ENCODE measurements around the gene SSH2.
"Not testable (repeated sequence)": the region's sequence is repeated elsewhere in the genome, so short reads cannot be mapped to it uniquely, and the experiment has no call there.

The SSH2 gene

DNA sequence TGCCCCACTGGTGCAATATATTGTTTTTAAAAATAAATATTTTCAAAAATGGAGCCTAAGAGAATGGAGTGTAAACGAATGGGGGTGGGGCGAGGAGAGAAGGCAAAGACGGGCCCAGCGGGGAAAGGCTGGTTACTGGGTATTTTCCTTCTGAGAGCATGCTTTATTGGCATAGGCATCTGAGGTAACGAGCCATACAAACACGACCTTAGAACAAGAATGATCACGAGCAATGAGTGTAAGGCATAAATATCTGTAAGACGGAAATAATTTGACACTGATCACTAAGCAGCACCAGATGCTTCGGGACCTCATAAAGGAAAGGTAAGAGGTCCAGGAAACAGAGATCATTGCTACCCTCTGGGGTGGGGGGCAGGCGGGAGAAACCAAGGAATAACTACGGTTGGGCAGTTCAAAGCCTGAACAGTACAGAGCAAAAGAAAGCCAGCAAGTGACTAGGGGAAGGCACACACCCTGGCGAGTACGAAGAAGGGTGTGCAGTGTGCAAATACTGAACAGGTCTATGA lies 959 bp downstream of the SSH2 start:
- no peak for DNase-seq (ENCODE audit: low read depth in 3 of 3, low spot score in 1 of 3)

DNA sequence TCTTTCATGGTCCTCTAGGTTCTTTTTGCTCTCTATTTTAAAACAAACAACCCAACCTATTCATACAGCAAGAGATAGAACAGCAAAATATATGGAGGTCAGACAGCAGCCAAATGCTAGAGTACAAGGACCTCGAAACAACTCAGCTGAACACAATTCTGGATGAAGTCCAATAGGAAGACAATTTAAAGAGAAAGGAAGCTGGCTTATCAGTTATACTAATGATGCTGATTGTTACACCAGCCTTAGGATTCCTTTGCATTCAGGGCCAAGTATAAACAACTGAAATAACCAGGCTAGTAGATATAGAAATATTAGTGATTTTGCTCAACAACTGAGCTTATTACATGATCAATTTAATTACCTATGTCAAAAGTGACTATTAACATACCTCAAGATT lies 2.5 kb downstream of the SSH2 start:
- no peak for DNase-seq (ENCODE audit: low read depth in 3 of 3, low spot score in 1 of 3)

DNA sequence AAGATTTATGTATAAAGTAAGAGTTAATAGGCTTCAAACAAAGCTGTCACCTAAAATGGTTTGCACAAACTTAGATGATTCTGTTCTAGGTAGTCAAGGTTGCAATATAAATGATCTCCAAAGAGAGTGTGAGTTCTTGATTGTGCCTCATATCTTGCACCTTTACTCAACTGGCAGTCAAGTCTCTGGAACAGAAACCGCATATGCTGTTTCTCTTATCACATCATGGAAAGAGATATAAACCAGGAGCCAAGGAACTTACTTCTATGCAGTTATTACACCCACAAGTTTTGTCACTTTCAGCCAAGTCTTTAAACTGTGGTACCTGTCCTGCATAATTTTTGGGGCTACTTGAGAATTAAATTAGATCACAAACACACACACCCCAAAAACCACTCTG lies 5.2 kb downstream of the SSH2 start:
- no peak for DNase-seq (ENCODE audit: low read depth in 3 of 3, low spot score in 1 of 3)

DNA sequence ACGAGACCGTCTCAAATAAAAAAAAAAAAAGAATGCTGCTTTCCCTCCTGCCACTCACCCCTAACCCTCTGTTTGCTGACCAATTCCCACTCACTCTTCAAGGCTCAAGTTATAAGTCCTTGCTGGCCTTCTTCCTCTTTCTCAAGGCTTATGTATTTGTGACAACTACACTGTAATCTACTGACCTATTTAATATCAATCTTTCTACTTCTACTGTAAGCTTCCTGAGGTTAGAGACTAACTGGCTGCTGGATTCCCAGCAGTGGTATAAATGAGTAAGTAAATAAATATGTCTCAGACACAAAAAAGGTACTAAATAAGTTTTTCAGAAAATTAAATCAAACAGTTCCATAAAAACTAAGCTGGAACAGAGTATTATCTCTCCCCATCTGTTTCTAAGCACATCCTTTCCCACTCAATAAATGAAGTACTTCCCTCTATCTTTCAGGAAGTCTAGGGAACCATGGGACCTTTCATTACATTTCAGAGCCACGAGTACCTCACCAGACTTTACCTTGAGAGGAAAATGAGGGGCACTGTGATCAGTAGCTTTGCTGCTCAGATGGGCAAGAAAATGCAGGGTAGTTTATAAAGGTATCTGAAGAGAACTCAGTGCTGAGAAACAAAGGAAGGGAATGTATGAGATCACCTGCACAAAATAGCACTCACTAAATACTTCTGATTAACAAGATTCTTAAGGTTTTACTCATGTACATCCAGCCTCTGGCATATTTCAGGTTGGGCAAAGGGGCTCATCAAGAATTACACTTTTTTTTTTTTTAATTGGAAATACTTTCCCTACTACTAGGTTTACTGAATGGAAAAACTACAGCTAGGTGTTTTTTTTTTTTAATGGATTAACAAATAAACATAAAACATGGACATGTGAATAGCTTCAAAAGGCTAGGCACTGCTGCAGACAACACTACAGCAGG lies 10.8 kb downstream of the SSH2 start:
- no peak for DNase-seq (ENCODE audit: low read depth in 3 of 3, low spot score in 1 of 3)

DNA sequence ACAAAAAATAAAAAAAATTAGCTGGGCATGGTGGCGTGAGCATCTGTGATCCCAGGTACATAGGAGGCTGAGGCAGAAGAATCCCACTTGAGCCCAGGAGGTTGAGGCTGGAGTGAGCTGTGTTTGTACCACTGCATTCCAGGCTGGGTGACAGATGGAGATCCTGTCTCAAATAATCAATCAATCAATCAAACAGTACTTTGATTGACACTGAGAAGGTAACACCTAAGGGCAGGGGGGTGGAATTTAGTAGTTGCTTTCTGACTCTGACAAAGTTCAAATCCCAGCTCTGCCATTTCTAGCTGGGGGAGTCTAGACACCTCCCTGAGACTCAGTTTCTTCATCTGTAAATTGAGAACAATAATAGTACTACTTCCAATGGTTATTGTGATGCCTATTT lies 12.0 kb downstream of the SSH2 start:
- no peak for DNase-seq (ENCODE audit: low read depth in 3 of 3, low spot score in 1 of 3)

DNA sequence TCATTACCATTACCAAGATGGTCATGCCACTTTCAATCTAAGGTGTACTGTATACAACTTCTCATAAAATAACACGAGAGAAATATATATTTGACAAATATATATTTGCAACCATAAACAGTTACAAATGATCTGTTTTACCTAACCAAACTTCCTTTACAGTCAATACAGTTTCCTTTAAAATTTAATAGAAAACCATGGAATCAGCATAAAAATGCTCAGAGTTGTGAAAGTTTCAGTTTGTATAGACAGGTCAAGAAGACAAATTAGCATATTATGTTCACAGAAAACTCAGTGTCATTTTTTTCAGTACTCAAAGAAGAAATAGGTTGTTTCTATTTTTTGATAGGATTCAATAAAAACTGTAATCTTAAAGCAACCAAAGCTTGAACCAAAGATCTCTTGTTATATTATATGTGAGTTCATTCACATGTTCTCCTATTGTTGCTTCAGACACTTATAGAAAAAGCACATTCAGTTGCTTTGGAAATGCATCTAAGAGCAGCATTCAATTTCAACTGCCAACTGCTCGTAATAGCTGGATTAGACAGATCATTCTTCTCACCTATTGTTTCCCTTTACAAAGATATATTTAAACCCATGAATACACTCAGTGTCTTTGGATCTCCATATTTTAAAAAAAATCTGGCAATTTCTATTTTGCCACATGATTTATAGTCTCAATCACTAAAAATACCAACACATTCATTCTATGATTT lies 15.1 kb downstream of the SSH2 start:
- no peak for DNase-seq (ENCODE audit: low read depth in 3 of 3, low spot score in 1 of 3)

DNA sequence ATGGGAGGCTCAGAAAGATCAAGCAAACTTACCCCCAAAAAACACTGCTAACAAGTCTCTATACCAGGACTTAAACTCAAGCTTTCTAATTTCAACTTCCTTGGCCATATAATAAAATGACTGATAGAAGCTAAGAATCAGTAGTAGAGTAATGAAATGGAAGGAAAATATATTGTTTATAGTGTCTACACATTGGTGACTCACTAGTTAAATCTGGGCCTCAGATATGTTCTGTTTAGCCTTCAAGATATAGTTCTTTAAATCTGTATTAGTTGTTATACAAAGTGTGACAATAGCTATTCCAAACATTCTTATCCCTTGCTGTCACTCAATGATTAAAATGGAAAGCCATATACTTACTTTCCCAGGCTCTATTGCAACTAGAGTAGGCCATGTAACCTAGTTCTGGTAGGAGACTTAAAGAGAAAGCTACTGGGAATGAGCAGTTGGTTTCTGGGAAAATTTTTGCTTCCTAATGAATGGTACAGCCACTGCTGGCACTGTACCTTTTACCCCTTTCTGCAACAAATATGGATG lies 18.3 kb downstream of the SSH2 start:
- DNase-seq (ENCODE audit: low read depth in 3 of 3, low spot score in 1 of 3) = no peak

DNA sequence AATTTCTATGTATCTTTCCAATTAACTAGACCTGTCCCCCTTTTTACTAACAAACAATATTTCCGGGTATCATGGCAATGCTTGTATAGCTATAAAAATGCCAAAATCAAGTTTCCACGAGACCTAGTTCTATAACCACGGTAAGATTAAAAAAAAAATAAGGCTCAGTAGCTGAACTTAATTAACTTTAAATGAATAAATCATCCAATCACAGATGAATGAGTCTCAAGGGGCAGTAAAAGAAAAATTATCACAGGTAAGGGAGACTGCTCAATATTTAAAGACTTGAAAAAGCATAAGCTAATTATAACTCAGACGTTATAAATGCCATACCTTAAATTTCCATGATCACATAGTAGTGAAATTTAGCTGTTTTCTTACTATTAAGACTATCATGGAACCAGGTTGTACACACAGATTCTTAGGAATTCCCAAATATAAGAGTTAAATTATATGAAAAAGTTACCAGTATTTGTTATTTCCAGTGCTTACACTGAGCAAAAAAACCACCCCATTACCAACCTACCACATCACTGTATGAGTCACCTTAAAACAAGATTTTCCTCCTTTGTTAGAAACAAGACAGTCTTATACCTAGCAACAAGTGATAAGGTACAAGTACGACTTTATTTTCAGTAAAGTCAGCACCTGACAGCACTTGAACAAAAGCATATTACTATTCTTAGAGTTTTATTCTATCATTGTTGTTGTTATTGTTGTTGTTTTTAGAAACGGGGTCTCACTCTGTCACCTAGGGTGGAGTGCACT lies 20.6 kb downstream of the SSH2 start:
- no peak for DNase-seq (ENCODE audit: low read depth in 3 of 3, low spot score in 1 of 3)

DNA sequence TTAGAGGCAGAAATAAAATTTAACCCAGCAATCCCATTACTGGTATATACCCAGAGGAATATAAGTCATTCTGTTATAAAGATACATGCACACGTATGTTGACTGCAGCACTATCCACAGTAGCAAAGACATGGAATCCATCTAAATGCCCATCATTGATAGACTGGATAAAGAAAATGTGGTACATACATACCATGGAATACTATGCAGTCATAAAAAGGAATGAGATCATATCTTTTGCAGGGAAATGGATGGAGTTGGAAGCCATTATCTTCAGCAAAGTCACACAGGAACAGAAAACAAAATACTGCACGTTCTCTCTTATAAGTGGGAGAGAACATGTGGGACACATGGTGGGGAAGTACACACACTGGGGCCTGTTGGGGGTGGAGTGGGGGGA lies 23.1 kb downstream of the SSH2 start:
- no peak for DNase-seq (ENCODE audit: low read depth in 3 of 3, low spot score in 1 of 3)

DNA sequence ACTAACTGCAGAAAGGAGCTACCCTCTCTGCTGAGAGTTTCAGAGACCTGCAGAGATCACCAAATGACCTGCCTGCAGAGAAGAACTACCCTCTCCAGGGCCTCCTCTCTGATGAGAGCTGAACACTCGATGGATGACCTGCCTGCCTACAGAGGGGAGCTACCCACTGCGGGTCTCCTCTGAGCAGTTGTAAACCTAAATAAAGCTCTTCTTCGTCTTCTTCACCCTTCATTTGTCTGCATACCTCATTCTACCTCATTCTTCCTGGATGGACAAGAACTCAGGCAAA lies 24.2 kb downstream of the SSH2 start:
- DNase-seq (ENCODE audit: low read depth in 3 of 3, low spot score in 1 of 3) = no peak

DNA sequence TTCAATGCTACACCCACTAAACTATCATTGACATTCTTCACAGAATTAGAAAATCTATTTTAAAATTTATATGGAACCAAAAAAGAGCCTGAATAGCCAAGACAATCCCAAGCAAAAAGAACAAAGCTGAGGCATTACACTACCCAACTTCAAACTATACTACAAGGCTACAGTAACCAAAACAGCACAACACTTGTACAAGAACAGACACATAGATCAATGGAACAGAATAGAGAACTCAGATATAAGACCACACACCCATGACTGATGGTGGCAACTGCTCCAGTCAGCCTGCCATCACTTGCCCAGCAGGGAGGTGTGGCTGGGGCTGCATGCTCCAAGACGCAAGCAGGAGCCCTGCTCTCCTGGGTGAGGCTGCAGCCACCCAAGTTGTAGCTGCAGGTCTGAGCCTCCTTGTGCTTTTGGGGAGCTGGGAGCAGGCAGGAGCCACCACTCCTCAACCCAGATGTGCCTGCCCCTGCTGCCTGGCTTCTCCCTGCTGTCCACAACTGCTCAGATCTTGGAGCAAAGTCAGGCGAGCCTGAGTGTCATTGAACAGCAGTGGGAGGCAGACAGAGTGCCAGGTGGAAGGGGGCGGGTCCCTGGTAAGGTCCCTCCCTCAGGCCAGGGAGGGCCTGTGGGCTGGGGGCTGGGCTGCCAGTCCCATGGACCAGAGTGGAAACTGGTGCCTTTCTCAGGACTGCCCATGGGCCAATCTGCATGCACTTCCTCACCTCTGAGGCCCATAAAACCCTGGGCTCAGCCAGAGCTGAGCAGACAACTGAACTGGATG lies 24.7 kb downstream of the SSH2 start:
- no peak for DNase-seq (ENCODE audit: low read depth in 3 of 3, low spot score in 1 of 3)

DNA sequence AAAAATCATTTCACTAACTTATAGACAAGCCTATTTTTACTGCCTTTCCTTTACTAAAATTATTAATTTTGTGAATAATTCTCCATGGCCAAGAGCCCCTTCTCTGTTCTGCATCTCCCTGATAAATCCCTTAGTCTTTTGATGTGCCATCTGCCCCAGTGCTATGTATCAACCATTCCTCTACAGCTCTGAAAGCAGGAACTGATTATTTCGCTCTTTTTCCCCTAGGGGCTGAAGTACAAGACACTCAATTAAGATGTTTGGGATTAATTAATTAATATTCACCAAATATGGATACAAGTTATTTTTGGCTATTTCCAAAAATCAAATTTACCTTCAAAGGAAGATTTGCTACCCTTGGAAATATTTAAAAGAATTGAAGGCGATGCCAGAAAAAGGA lies 26.6 kb downstream of the SSH2 start:
- no peak for DNase-seq (ENCODE audit: low read depth in 3 of 3, low spot score in 1 of 3)

DNA sequence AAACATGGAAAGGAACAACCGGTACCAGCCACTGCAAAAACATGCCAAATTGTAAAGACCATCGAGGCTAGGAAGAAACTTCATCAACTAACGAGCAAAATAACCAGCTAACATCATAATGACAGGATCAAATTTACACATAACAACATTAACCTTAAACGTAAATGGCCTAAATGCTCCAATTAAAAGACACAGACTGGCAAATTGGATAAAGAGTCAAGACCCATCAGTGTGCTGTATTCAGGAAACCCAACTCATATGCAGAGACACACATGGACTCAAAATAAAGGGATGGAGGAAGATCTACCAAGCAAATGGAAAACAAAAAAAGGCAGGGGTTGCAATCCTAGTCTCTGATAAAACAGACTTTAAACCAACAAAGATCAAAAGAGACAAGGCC lies 32.9 kb downstream of the SSH2 start:
- DNase-seq (ENCODE audit: low read depth in 3 of 3, low spot score in 1 of 3) = not testable (repeated sequence)

DNA sequence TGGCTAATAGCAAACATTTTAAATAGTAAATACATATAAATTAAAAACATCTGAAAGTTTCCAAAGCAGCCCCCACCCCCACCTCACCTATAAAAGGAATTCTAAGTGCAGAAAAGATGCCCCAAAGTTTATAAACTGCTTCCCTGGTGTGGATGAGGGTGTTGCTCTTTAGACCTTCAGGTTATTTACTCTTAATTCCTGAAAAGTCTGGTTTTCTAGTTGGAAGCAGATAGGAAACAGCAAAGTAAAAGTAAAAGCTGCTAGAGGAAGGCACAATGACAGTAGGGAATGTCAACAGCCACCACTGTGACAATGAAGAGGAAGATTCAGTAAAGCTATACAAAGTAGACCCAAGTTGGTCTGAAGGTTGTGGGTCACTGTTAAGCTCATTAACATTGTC lies 37.8 kb downstream of the SSH2 start:
- no peak for DNase-seq (ENCODE audit: low read depth in 3 of 3, low spot score in 1 of 3)

DNA sequence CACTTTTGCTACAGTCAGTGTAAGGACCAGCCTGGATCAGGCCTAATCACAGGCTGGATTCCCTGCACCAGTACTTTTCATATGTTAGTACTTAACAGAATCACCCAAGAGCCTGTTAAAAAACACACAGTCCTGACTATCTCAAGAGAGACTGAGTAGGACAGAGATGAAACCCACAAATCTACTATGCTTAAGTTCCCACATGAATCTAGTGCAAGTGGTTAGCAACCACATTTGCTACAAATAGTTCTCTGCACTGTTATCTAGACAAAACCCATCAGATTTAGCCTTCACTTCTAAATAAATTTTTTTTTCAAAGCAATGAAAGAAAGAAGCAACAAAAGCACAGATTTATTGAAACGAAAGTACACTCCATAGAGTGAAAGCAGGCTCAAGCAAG lies 38.9 kb downstream of the SSH2 start:
- no peak for DNase-seq (ENCODE audit: low read depth in 3 of 3, low spot score in 1 of 3)

DNA sequence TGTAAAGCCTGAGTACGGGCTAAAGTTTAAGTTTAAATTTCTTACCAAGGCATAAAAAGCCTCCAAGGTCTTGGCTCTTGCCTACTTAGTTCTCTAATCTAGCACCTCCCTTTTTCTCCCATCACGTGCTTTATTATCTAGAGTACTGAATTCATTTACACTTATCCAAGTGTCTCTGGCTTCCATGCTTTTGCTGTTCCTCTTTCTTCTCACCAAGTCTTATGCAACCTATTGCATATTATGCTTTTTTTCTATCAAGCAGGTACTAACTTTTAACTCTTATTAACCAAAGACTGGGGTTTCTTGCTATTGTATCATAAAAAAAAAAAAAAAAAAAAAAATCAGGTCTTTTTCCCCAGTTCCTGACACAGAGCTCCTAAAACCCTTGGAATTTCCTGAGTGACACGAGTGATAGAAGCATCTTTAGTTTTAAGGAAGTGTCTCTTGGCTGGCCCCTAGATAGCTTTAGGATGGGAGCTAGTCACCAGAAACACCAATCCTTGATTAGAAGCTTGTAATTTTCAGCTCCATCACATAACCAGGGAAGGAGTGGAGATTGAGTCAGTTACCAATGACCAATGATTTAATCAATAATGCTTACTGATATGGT lies 44.9 kb downstream of the SSH2 start:
- DNase-seq (ENCODE audit: low read depth in 3 of 3, low spot score in 1 of 3) = no peak

DNA sequence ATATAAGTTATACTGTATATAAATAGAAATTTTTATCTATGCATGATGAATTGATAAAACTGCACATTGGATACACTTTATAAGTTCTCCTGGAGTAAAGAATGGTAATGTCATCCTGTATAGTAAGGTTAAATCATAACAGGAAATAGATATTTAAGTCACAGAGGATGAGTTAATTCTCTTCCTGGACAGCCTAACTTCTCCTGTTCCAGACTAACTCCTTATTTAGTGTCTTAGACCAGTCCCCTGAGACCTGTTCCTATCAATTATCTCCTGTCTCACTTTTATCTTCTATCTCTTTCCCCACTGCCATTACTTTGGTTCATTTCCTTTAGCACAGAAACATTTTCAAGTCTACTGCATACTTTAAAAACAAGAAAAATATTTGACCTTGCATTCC lies 46.5 kb downstream of the SSH2 start:
- no peak for DNase-seq (ENCODE audit: low read depth in 3 of 3, low spot score in 1 of 3)

DNA sequence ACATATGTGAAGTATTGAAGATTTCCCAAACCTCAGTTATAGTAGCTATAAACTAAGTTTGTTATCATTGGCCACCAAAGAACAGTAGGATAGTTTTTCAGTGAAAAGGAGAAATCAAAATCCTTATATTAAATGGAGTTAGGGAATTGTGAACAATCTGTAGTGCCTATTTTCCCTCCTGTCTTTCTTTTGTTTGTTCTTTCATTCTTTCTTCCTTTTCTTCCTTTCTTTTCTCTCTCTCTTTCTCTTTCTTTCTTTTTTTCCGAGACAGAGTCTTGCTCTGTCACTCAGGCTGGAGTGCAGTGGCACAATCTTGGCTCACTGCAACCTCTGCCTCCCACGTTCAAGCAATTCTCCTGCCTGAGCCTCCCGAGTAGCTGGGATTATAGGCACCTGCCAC lies 48.8 kb downstream of the SSH2 start:
- no peak for DNase-seq (ENCODE audit: low read depth in 3 of 3, low spot score in 1 of 3)

DNA sequence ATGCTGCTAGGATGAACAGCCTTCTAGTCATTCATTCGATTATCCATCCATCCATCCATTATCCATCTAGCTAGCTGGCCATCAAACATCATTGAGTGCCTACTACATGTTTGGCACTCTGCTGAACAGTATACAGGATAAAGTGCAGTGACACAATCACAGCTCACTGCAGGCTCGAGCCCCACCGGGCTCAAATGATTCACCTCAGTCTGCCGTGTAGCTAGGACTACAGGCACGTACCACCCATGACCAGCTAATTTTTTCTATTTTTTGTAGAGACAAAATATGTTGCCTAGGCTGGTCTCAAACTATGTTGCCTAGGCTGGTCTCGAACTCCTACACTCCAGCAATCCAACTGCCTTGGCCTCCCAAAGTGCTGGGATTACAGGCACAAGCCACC lies 50.0 kb downstream of the SSH2 start:
- no peak for DNase-seq (ENCODE audit: low read depth in 3 of 3, low spot score in 1 of 3)

DNA sequence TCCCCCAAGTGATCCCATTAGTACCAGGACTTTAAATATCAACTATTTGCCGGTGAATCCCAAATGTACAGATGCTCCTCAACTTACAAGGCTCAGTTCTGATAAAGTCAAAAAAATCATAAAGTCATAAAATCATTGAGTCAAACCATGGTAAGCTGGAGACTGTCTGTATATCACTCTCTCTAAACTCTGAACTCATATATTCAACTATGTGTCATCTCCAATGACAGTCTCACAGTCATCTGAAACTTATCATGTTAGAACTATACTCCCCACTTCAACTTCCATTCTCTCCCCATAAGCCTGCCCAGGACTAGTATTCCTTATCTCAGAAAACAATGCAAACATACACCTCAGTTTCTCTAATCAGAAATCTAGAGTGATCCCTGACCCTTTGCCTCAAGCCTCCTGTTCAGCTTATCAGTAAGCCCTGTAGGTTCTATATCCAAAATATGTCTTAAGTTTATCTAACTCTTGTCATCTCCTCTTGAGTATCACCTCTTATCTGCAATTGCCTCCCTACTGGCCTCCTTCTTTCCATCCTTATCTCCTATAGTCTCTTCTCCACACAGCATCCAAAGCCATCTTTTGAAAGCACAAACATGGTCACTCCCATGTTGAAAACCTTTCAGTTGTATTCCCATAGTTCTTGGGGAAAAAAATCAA lies 55.0 kb downstream of the SSH2 start:
- DNase-seq (ENCODE audit: low read depth in 3 of 3, low spot score in 1 of 3) = no peak

All from stimulated activated CD4-positive, alpha-beta T cell treated with anti-CD3 and anti-CD28 coated beads, TNF-alpha, amount 100 ng/mL, for 1 hour (primary cell).